HEK293 (cell line): Measurements from ENCODE around the gene ROR2.
A peak's percentile ranks its signal among the peaks of the same experiment; 100 is the strongest.

Source experiments
- CTCF ChIA-PET: fragments of 350-600 bp; formaldehyde crosslinking; extraction: SDS; loops from one replicate; lab custom pipeline; 2021; ENCODE audit warnings: antibody characterized with exemption; lab: Yijun Ruan, JAX
- POLR2A ChIA-PET: fragments of 300-600 bp; formaldehyde crosslinking; extraction: SDS; loops from one replicate; lab custom pipeline; 2020; ENCODE audit warnings: antibody characterized with exemption, inconsistent platforms; lab: Yijun Ruan, JAX
- H3K27ac ChIP-seq: fragments of 200-500 bp; sonication (Bioruptor generic); 2 replicates; pipeline ENCODE4 v1.5.1; 2014; ENCODE audit warnings: low read depth, low read length, control low read depth, inconsistent platforms; ENCODE audit errors: extremely low read depth
- H3K36me3 ChIP-seq, 2 experiments: fragments of 200-500 bp in 1 of 2; sonication (Bioruptor generic) in 1 of 2; 1 replicate in 1 of 2; 2 replicates in 1 of 2; pipeline ENCODE4 v1.5.1; 2014 to 2017; ENCODE audit warnings: inconsistent platforms in 2 of 2, low read length in 2 of 2; ENCODE audit not compliant: control insufficient read depth in 2 of 2, insufficient read depth in 1 of 2
- H3K4me1 ChIP-seq: fragments of 200-500 bp; sonication (Bioruptor generic); 2 replicates; pipeline ENCODE4 v1.5.1; 2014; ENCODE audit warnings: mild to moderate bottlenecking, low read length, inconsistent platforms; ENCODE audit not compliant: control insufficient read depth, insufficient read depth
- H3K4me3 ChIP-seq: 2 replicates; pipeline ENCODE4 v1.5.1; 2011; ENCODE audit warnings: low read depth, mild to moderate bottlenecking, control low read depth, low read length, moderate library complexity
- H3K9me3 ChIP-seq: fragments of 200-500 bp; sonication (Bioruptor generic); 2 replicates; pipeline ENCODE4 v1.5.1; 2014; ENCODE audit warnings: low read depth, low read length, inconsistent platforms; ENCODE audit not compliant: control insufficient read depth, insufficient read depth
- BCL11A ChIP-seq: fragments of 450-650 bp; formaldehyde crosslinking; IDR thresholded peaks from 2 replicates; pipeline ENCODE4 v1.5.1; 2016; ENCODE audit warnings: low read depth, missing biosample characterization, missing genetic modification characterization
- EGR2 ChIP-seq: fragments of 450-650 bp; formaldehyde crosslinking; IDR thresholded peaks from 2 replicates; pipeline ENCODE4 v1.5.1; 2016; ENCODE audit warnings: low read depth, missing biosample characterization, missing genetic modification characterization
- HOXC10 ChIP-seq: sonication (generic); formaldehyde crosslinking; IDR thresholded peaks from 2 replicates; pipeline ENCODE4 v1.8.1; 2023; ENCODE audit warnings: mild to moderate bottlenecking, missing genetic modification reagents
- MYNN ChIP-seq: fragments of 450-650 bp; formaldehyde crosslinking; IDR thresholded peaks from 2 replicates; pipeline ENCODE4 v1.5.1; 2016; ENCODE audit warnings: missing biosample characterization, missing genetic modification characterization, borderline replicate concordance
- SP7 ChIP-seq: fragments of 450-650 bp; formaldehyde crosslinking; IDR thresholded peaks from 2 replicates; pipeline ENCODE4 v1.5.1; 2016; ENCODE audit warnings: missing biosample characterization, missing genetic modification characterization
- ZFHX2 ChIP-seq: fragments of 450-650 bp; formaldehyde crosslinking; conservative IDR thresholded peaks from 2 replicates; pipeline ENCODE4 v1.5.1; 2016; ENCODE audit warnings: missing biosample characterization, missing genetic modification characterization
- ZIC2 ChIP-seq: fragments of 450-650 bp; formaldehyde crosslinking; IDR thresholded peaks from 2 replicates; pipeline ENCODE4 v1.5.1; 2016; ENCODE audit warnings: missing biosample characterization, missing genetic modification characterization
- ZNF133 ChIP-seq: fragments of 450-650 bp; formaldehyde crosslinking; IDR thresholded peaks from 2 replicates; pipeline ENCODE4 v1.5.1; 2016; ENCODE audit warnings: missing biosample characterization, missing genetic modification characterization
- ZNF239 ChIP-seq: fragments of 450-650 bp; formaldehyde crosslinking; IDR thresholded peaks from 2 replicates; pipeline ENCODE4 v1.5.1; 2016; ENCODE audit warnings: missing biosample characterization, missing genetic modification characterization
- ZNF510 ChIP-seq: fragments of 450-650 bp; formaldehyde crosslinking; IDR thresholded peaks from 2 replicates; pipeline ENCODE4 v1.5.1; 2018; ENCODE audit warnings: mild to moderate bottlenecking, missing genetic modification characterization, missing biosample characterization; ENCODE audit not compliant: insufficient replicate concordance
- ZNF555 ChIP-seq: fragments of 450-650 bp; formaldehyde crosslinking; conservative IDR thresholded peaks from 2 replicates; pipeline ENCODE4 v1.5.1; 2017; ENCODE audit warnings: missing biosample characterization, mild to moderate bottlenecking, missing genetic modification characterization, inconsistent platforms
- ZNF560 ChIP-seq: fragments of 450-650 bp; formaldehyde crosslinking; IDR thresholded peaks from 2 replicates; pipeline ENCODE4 v1.5.1; 2017; ENCODE audit warnings: missing biosample characterization, missing genetic modification characterization, borderline replicate concordance
- ZNF624 ChIP-seq: fragments of 450-650 bp; formaldehyde crosslinking; IDR thresholded peaks from 2 replicates; pipeline ENCODE4 v1.5.1; 2017; ENCODE audit warnings: missing biosample characterization, missing genetic modification characterization
- ZNF776 ChIP-seq: fragments of 450-650 bp; formaldehyde crosslinking; IDR thresholded peaks from 2 replicates; pipeline ENCODE4 v1.5.0; 2017; ENCODE audit warnings: missing biosample characterization, missing genetic modification characterization, borderline replicate concordance
- ZNF791 ChIP-seq: fragments of 450-650 bp; formaldehyde crosslinking; IDR thresholded peaks from 2 replicates; pipeline ENCODE4 v1.5.1; 2016; ENCODE audit warnings: missing biosample characterization, missing genetic modification characterization
- ZXDB ChIP-seq: fragments of 450-650 bp; formaldehyde crosslinking; IDR thresholded peaks from 2 replicates; pipeline ENCODE4 v1.5.1; 2016; ENCODE audit warnings: missing biosample characterization, missing genetic modification characterization
- TF ChIP-seq, protein P1 (sequence below): fragments of 450-650 bp; formaldehyde crosslinking; IDR thresholded peaks from 2 replicates; pipeline ENCODE4 v1.5.1; 2016; ENCODE audit warnings: missing biosample characterization, missing genetic modification characterization
- TF ChIP-seq, protein P2 (sequence below): fragments of 450-650 bp; formaldehyde crosslinking; IDR thresholded peaks from 2 replicates; pipeline ENCODE4 v1.5.1; 2016; ENCODE audit warnings: missing biosample characterization, missing genetic modification characterization
- TF ChIP-seq, protein P3 (sequence below): fragments of 450-650 bp; formaldehyde crosslinking; optimal IDR thresholded peaks from 2 replicates; pipeline ENCODE3; 2016; ENCODE audit warnings: missing biosample characterization, mild to moderate bottlenecking, missing genetic modification characterization

Gene ROR2

DNA sequence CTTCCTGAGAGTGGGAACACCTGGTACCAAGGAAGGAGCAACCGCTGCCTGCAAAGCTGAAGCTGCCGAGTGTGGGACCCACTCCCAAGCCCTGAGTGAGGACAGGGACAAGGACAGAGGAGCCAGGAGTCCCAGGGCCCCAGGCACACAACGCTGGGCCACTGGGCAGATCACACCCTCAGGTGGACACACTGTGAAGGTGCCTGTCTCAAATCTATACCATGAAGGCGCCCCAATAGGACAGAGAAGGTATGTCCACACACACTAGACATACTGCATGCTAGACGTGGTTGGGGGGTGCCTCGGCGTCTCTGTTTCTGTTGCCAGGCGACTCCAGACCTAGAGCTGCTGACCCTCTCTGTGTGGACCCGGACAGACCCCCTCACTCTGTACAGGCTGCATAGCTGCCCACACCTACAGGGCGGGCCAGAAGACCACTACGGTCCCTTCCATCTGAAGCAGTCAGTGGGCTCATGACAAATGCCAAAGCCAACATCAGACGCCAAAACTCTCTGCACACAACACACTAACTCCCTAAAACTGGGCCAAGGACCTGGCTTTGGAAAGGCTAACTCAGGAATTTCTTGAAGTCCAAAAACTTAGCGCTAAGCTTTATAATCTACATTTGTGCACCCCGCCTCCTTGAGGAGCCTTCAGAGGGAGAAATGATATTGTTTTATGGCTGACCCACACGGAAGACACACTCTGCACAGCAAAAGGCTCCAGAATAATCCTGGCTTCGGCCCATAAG is 60.7 kb downstream of the ROR2 start (continued):
- TF ChIP-seq, protein P1, sequence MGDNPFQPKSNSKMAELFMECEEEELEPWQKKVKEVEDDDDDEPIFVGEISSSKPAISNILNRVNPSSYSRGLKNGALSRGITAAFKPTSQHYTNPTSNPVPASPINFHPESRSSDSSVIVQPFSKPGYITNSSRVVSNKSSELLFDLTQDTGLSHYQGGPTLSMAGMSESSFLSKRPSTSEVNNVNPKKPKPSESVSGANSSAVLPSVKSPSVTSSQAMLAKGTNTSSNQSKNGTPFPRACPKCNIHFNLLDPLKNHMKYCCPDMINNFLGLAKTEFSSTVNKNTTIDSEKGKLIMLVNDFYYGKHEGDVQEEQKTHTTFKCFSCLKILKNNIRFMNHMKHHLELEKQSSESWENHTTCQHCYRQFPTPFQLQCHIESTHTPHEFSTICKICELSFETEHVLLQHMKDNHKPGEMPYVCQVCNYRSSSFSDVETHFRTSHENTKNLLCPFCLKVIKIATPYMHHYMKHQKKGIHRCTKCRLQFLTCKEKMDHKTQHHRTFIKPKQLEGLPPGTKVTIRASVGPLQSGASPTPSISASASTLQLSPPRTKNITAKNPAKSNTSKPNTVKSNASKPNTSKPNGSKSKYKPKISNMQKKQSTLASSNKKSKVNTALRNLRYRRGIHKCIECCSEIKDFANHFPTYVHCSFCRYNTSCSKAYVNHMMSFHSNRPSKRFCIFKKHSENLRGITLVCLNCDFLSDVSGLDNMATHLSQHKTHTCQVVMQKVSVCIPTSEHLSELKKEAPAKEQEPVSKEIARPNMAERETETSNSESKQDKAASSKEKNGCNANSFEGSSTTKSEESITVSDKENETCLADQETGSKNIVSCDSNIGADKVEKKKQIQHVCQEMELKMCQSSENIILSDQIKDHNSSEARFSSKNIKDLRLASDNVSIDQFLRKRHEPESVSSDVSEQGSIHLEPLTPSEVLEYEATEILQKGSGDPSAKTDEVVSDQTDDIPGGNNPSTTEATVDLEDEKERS (tag by site-specific recombination) = no peak
- TF ChIP-seq, protein P2, sequence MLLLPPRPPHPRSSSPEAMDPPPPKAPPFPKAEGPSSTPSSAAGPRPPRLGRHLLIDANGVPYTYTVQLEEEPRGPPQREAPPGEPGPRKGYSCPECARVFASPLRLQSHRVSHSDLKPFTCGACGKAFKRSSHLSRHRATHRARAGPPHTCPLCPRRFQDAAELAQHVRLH (tag by site-specific recombination) = no peak

DNA sequence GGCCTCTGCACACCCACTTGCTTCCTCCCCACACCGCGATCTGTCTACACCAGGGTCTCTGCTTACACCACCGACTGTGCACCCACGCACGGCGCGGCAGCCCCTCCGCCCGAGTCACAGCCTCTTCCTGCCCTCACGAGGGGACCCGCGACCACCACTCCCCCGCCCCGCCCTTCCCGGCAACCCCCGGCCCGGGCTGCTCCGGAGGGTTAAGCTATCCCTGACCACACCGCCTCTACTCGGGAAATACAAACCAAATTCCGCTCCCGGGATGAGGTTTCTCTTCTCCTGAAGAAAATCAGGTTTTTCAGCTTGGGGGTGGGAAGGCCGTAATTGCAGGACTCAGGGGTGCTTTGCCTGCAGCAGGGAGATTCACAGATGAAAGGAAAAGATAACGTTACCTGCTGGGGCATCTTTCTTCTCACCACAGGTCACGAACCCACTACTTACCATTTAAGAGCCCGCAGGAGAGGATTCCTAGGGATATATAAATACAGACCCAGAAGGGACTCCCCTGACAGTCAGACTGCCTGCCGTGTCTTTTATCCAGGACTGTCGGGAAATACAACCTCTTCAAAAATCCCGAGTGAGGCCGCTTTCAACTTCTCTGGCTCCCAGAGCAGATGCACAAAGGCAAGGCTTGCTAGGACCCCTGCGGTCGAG is 63.5 kb downstream of the ROR2 start:
- CTCF ChIA-PET = no interaction called here
- TF ChIP-seq, protein P3, sequence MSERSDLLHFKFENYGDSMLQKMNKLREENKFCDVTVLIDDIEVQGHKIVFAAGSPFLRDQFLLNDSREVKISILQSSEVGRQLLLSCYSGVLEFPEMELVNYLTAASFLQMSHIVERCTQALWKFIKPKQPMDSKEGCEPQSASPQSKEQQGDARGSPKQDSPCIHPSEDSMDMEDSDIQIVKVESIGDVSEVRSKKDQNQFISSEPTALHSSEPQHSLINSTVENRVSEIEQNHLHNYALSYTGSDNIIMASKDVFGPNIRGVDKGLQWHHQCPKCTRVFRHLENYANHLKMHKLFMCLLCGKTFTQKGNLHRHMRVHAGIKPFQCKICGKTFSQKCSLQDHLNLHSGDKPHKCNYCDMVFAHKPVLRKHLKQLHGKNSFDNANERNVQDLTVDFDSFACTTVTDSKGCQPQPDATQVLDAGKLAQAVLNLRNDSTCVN (tag by site-specific recombination) = no peak
- no peak for TF ChIP-seq SP7 (tag by site-specific recombination)
- no peak for TF ChIP-seq ZNF133 (tag by site-specific recombination)
- no peak for TF ChIP-seq ZXDB (tag by site-specific recombination)
- TF ChIP-seq MYNN = no peak
- TF ChIP-seq, protein P2 (tag by site-specific recombination) = no peak
- TF ChIP-seq EGR2 = peak; percentile 59
- TF ChIP-seq ZNF791 (tag by site-specific recombination) = no peak
- TF ChIP-seq ZNF510 (tag by site-specific recombination) = no peak
- no peak for TF ChIP-seq ZNF624
- TF ChIP-seq ZIC2 (tag by site-specific recombination) = peak; percentile 95
- no peak for TF ChIP-seq ZNF239
- no peak for TF ChIP-seq HOXC10
- TF ChIP-seq ZNF555 (tag by site-specific recombination) = no peak
- no peak for TF ChIP-seq BCL11A (tag by site-specific recombination)
- TF ChIP-seq ZNF776 (tag by site-specific recombination) = no peak
- TF ChIP-seq ZNF560 (tag by site-specific recombination) = no peak
- peak; percentile 71 for TF ChIP-seq ZFHX2 (tag by site-specific recombination)
- Histone ChIP-seq H3K36me3 (no peaks in the 10 kb centered on the region), H3K4me1 (no peaks in the 10 kb centered on the region), H3K4me3 (no peak overlapping the region), H3K9me3 (no peaks in the 10 kb centered on the region), H3K27ac (no peak overlapping the region)
- POLR2A ChIA-PET = interaction anchor here (0.7 kb wide), 1 partner anchor 49 kb away, joined by 8 read pairs; no protein-coding TSS in a partner anchor
